Activated naive CD4-positive, alpha-beta T cell treated with anti-CD3 and anti-CD28 coated beads, Interleukin-2, amount 50 U/mL, for 72 hours (primary cell): ENCODE measurements around the gene MSH4. TPM values are rescaled to one million over a fixed set of nuclear protein-coding genes. Genes with fewer than 3 reads are reported as not detected.
"Not testable (repeated sequence)": the region's sequence is repeated elsewhere in the genome, so short reads cannot be mapped to it uniquely, and the experiment has no call there.

Experiments
- ATAC-seq, 2 donors: fragments of 150-1000 bp; cut with Tn5 transposase; 2 replicates each; pipeline ENCODE4 v1.10.0; 2021; ENCODE audit warnings: mild to moderate bottlenecking in 2 of 2, moderate library complexity in 2 of 2
- DNase-seq, 2 donors: peaks; one replicate each; pipeline ENCODE4 v3.0.0; 2021 to 2022; ENCODE audit warnings: low spot score in 2 of 2
- H3K27ac Mint-ChIP-seq, 2 donors: one replicate each; pipeline ENCODE4 v1.8.0; 2022; ENCODE audit warnings: mild to moderate bottlenecking in 2 of 2, mixed read lengths in 2 of 2
- H3K36me3 Mint-ChIP-seq, 2 donors: one replicate each; pipeline ENCODE4 v1.8.0; 2022; ENCODE audit warnings: mixed read lengths in 2 of 2
- H3K9me3 Mint-ChIP-seq, 2 donors: one replicate each; pipeline ENCODE4 v1.8.0; 2022; ENCODE audit warnings: mixed read lengths in 2 of 2
- total RNA-seq, 2 donors: library from RNA; stranded (reverse); gene quantifications; one replicate each; pipeline ENCODE4 v1.2.3, GENCODE V29; 2022

The MSH4 gene
- total RNA-seq, 2 donors from 2014 or later: 0.25 to 0.37 TPM

GRCh38 chr1:75845576-75845975, 48.9 kb downstream of the MSH4 start:
- ATAC-seq (no peak), DNase-seq (no peak)
- Mint-ChIP-seq H3K27ac (no peak overlapping the region), H3K9me3 (no peaks in the 10 kb centered on the region), H3K36me3 (no peaks in the 10 kb centered on the region)

- no peak for ATAC-seq
- no peak overlapping the region for H3K27ac Mint-ChIP-seq
- no peak for DNase-seq
- H3K36me3 Mint-ChIP-seq: no peaks in the 10 kb centered on the region
- no peaks in the 10 kb centered on the region for H3K9me3 Mint-ChIP-seq
Measured at GRCh38 chr1:75855010-75855409, 58.3 kb downstream of the MSH4 start.

- DNase-seq (no peak), ATAC-seq (peak in 1 of 2 donors; percentile 71)
- Mint-ChIP-seq H3K36me3 (no peaks in the 10 kb centered on the region), H3K9me3 (no peaks in the 10 kb centered on the region), H3K27ac (no peak overlapping the region)
Measured at GRCh38 chr1:75855734-75856133, 59.1 kb downstream of the MSH4 start.

GRCh38 chr1:75861831-75862230, 65.1 kb downstream of the MSH4 start:
- no peaks in the 10 kb centered on the region for H3K9me3 Mint-ChIP-seq
- H3K36me3 Mint-ChIP-seq: no peaks in the 10 kb centered on the region
- ATAC-seq (no peak), DNase-seq (no peak)
- H3K27ac Mint-ChIP-seq: no peak overlapping the region

- Mint-ChIP-seq H3K9me3 (peaks cover 0 to 5% of the 10 kb centered on the region in 2 donors), H3K27ac (no peak overlapping the region), H3K36me3 (no peaks in the 10 kb centered on the region)
- no peak for DNase-seq
- ATAC-seq: no peak
Measured at GRCh38 chr1:75870951-75871350, 74.3 kb downstream of the MSH4 start.

- no peak overlapping the region for H3K27ac Mint-ChIP-seq
- no peaks in the 10 kb centered on the region for H3K36me3 Mint-ChIP-seq
- no peaks in the 10 kb centered on the region for H3K9me3 Mint-ChIP-seq
- ATAC-seq (no peak), DNase-seq (no peak)
Measured at GRCh38 chr1:75879985-75880384, 83.3 kb downstream of the MSH4 start.

- Mint-ChIP-seq H3K9me3 (no peaks in the 10 kb centered on the region), H3K27ac (no peak overlapping the region), H3K36me3 (no peaks in the 10 kb centered on the region)
- DNase-seq (no peak), ATAC-seq (no peak)
Measured at GRCh38 chr1:75884437-75884836, 87.8 kb downstream of the MSH4 start.

- Mint-ChIP-seq H3K36me3 (no peaks in the 10 kb centered on the region), H3K27ac (no peak overlapping the region), H3K9me3 (no peaks in the 10 kb centered on the region)
- DNase-seq: no peak
- no peak for ATAC-seq
Measured at GRCh38 chr1:75901371-75901770, 104.7 kb downstream of the MSH4 start.

GRCh38 chr1:75908717-75909152, 112.1 kb downstream of the MSH4 start:
- Mint-ChIP-seq H3K36me3 (peaks cover 6% of the 10 kb centered on the region in 2 donors), H3K27ac (no peak overlapping the region), H3K9me3 (peaks cover 9 to 14% of the 10 kb centered on the region in 2 donors)
- DNase-seq (no peak), ATAC-seq (no peak)

GRCh38 chr1:75916834-75917233, 120.2 kb downstream of the MSH4 start:
- DNase-seq (no peak), ATAC-seq (no peak)
- H3K27ac Mint-ChIP-seq: no peak overlapping the region
- H3K9me3 Mint-ChIP-seq: no peaks in the 10 kb centered on the region
- H3K36me3 Mint-ChIP-seq: no peaks in the 10 kb centered on the region

- Mint-ChIP-seq H3K9me3 (no peaks in the 10 kb centered on the region), H3K27ac (no peak overlapping the region), H3K36me3 (no peaks in the 10 kb centered on the region)
- ATAC-seq (no peak), DNase-seq (no peak)
Measured at GRCh38 chr1:75922698-75923097, 126.0 kb downstream of the MSH4 start.

- Mint-ChIP-seq H3K27ac (no peak within 1 kb of the TSS), H3K9me3 (peaks cover 0 to 3% of the 10 kb centered on the region in 2 donors), H3K36me3 (no peaks in the 10 kb centered on the region)
- ATAC-seq (no peak), DNase-seq (no peak)
Measured at GRCh38 chr1:75932304-75932703, 135.6 kb downstream of the MSH4 start, which contains the start of gene ASB17. TSS of gene ASB17 (minus strand) at chr1:75932404. CDS start at chr1:75932291, 113 bp downstream.

GRCh38 chr1:75937034-75937433, 140.4 kb downstream of the MSH4 start:
- Mint-ChIP-seq H3K9me3 (peaks cover 0 to 4% of the 10 kb centered on the region in 2 donors), H3K36me3 (no peaks in the 10 kb centered on the region), H3K27ac (no peak overlapping the region)
- DNase-seq (no peak), ATAC-seq (no peak)

- not testable (repeated sequence) for ATAC-seq, H3K36me3 Mint-ChIP-seq, H3K27ac Mint-ChIP-seq, DNase-seq
- H3K9me3 Mint-ChIP-seq: peaks cover 13% of the 10 kb centered on the region in 2 donors
Measured at GRCh38 chr1:75943037-75943436, 146.4 kb downstream of the MSH4 start.

- Mint-ChIP-seq H3K27ac (no peak overlapping the region), H3K9me3 (peaks cover 4 to 5% of the 10 kb centered on the region in 2 donors), H3K36me3 (no peaks in the 10 kb centered on the region)
- DNase-seq (no peak), ATAC-seq (no peak)
Measured at GRCh38 chr1:75950176-75950575, 153.5 kb downstream of the MSH4 start.

GRCh38 chr1:75952016-75952415, 155.3 kb downstream of the MSH4 start:
- H3K9me3 Mint-ChIP-seq: no peaks in the 10 kb centered on the region
- no peak for ATAC-seq
- H3K27ac Mint-ChIP-seq: no peak overlapping the region
- no peaks in the 10 kb centered on the region for H3K36me3 Mint-ChIP-seq
- DNase-seq: no peak

- Mint-ChIP-seq H3K36me3 (no peaks in the 10 kb centered on the region), H3K27ac (no peak overlapping the region), H3K9me3 (no peaks in the 10 kb centered on the region)
- ATAC-seq: no peak
- DNase-seq: no peak
Measured at GRCh38 chr1:75953461-75953860, 156.8 kb downstream of the MSH4 start.

GRCh38 chr1:75954586-75954985, 157.9 kb downstream of the MSH4 start:
- Mint-ChIP-seq H3K9me3 (no peaks in the 10 kb centered on the region), H3K36me3 (no peaks in the 10 kb centered on the region), H3K27ac (no peak overlapping the region)
- peak in 1 of 2 donors; percentile 43 for ATAC-seq
- DNase-seq: no peak
